ENCODE data around the gene DNAH6.

The DNAH6 gene

DNA sequence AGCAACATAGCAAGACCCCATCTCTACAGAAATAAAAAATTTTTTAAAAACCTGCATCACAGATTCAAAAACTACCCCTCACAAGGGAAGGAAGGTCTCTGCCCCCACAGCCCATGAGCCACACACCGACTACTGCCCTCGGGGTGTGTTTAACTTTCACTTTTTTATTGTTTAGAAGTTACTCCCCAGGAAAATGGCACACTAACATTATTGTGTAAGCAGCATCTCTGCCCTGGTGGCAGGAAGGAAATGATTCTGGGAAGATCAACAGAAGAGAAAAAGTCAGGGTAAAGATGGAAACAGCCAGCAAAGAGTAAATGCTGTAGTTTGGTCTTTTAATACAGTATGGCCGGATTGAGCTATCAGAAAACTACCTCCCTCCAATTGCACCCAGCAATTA lies 342.6 kb downstream of the DNAH6 start:
- no peaks in the 10 kb centered on the region for H3K36me3 ChIP-seq (ENCODE audit: low read length)
- H3K27me3 ChIP-seq (ENCODE audit: low read length): no peaks in the 10 kb centered on the region
- no peak overlapping the region for H3K4me3 ChIP-seq (ENCODE audit: insufficient read depth, low read length, poor library complexity, severe bottlenecking)
- H2AFZ ChIP-seq (ENCODE audit: low read depth, low read length, severe bottlenecking): no peak overlapping the region
- no peak overlapping the region for H3K4me2 ChIP-seq (ENCODE audit: low read depth, low read length, poor library complexity, severe bottlenecking)
- H3K27ac ChIP-seq (ENCODE audit: low read depth, low read length): no peak overlapping the region
- no peak overlapping the region for H3K9ac ChIP-seq (ENCODE audit: low read length)
- no peaks in the 10 kb centered on the region for H3K9me3 ChIP-seq (ENCODE audit: insufficient read depth, low read length)
- H3F3A ChIP-seq (ENCODE audit: insufficient read depth): no peaks in the 10 kb centered on the region
- no peaks in the 10 kb centered on the region for H3K9me2 ChIP-seq (replicated peaks; ENCODE audit: insufficient read depth, low read length)
- H3K79me2 ChIP-seq (ENCODE audit: insufficient read depth, low read length): no peaks in the 10 kb centered on the region
- no peaks in the 10 kb centered on the region for H4K20me1 ChIP-seq (ENCODE audit: low read depth, low read length)
- TF ChIP-seq, protein P1, sequence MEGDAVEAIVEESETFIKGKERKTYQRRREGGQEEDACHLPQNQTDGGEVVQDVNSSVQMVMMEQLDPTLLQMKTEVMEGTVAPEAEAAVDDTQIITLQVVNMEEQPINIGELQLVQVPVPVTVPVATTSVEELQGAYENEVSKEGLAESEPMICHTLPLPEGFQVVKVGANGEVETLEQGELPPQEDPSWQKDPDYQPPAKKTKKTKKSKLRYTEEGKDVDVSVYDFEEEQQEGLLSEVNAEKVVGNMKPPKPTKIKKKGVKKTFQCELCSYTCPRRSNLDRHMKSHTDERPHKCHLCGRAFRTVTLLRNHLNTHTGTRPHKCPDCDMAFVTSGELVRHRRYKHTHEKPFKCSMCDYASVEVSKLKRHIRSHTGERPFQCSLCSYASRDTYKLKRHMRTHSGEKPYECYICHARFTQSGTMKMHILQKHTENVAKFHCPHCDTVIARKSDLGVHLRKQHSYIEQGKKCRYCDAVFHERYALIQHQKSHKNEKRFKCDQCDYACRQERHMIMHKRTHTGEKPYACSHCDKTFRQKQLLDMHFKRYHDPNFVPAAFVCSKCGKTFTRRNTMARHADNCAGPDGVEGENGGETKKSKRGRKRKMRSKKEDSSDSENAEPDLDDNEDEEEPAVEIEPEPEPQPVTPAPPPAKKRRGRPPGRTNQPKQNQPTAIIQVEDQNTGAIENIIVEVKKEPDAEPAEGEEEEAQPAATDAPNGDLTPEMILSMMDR (IDR thresholded peaks at IDR 0.05; ENCODE audit: insufficient read depth, low read length, poor library complexity, severe bottlenecking): no peak
- no peak for TF ChIP-seq EZH2phosphoT487 (conservative IDR thresholded peaks at IDR 0.05; ENCODE audit: low read length)

DNA sequence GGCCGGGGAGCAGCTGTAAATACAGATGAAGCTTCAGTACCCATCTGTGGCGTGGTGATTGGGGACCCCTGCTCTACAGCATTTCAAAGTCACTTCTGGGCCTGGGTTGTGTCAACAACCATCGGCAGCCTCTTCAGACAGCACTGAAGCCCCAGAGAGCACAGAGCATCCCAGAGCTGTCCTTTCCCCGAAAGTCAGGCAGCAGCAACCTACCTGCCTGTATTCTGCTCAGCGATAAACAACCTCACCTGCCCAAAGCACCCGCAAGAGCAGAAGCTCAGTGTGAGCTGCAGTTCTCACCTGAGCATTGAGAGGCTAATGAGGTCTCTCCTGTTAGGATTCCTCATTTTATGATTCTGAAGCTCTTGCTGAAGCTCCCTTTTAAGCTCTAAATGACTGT lies 345.2 kb downstream of the DNAH6 start:
- no peak overlapping the region for H3K9ac ChIP-seq (ENCODE audit: low read length)
- no peak overlapping the region for H3K4me3 ChIP-seq (ENCODE audit: insufficient read depth, low read length, poor library complexity, severe bottlenecking)
- H3K4me2 ChIP-seq (ENCODE audit: low read depth, low read length, poor library complexity, severe bottlenecking): no peak overlapping the region
- H3K9me3 ChIP-seq (ENCODE audit: insufficient read depth, low read length): no peaks in the 10 kb centered on the region
- H3K27ac ChIP-seq (ENCODE audit: low read depth, low read length): no peak overlapping the region
- no peaks in the 10 kb centered on the region for H3K9me2 ChIP-seq (replicated peaks; ENCODE audit: insufficient read depth, low read length)
- no peak for TF ChIP-seq EZH2phosphoT487 (conservative IDR thresholded peaks at IDR 0.05; ENCODE audit: low read length)
- TF ChIP-seq, protein P1 (IDR thresholded peaks at IDR 0.05; ENCODE audit: insufficient read depth, low read length, poor library complexity, severe bottlenecking): no peak
- no peaks in the 10 kb centered on the region for H3K79me2 ChIP-seq (ENCODE audit: insufficient read depth, low read length)
- no peaks in the 10 kb centered on the region for H3F3A ChIP-seq (ENCODE audit: insufficient read depth)
- H3K36me3 ChIP-seq (ENCODE audit: low read length): no peaks in the 10 kb centered on the region
- no peaks in the 10 kb centered on the region for H4K20me1 ChIP-seq (ENCODE audit: low read depth, low read length)
- H3K27me3 ChIP-seq (ENCODE audit: low read length): no peaks in the 10 kb centered on the region
- no peak overlapping the region for H2AFZ ChIP-seq (ENCODE audit: low read depth, low read length, severe bottlenecking)

DNA sequence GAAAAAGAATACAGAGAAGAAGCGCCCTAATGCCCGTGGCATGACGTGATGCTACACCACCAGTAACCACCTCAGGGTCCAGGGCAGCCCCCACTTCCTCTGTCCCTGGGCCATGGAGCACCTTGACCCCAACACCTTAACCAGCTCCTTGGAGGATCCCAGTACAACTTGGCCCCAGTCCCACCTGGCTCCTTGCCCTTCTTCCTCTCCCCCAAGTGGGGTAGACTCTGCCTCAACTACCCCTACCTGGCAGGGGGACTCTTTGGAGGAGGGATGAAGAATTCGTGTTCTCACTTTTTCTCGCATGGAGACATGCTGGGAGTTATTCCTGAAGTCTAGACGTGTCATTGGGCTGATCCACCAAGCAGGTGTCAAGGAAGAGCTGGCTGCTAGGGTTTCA lies 345.7 kb downstream of the DNAH6 start:
- Histone ChIP-seq H3K36me3 (ENCODE audit: low read length) (no peaks in the 10 kb centered on the region), H3K9ac (ENCODE audit: low read length) (no peak overlapping the region), H3F3A (ENCODE audit: insufficient read depth) (no peaks in the 10 kb centered on the region), H3K4me3 (ENCODE audit: insufficient read depth, low read length, poor library complexity, severe bottlenecking) (no peak overlapping the region), H3K27me3 (ENCODE audit: low read length) (no peaks in the 10 kb centered on the region), H3K9me2 (replicated peaks; ENCODE audit: insufficient read depth, low read length) (no peaks in the 10 kb centered on the region), H3K9me3 (ENCODE audit: insufficient read depth, low read length) (no peaks in the 10 kb centered on the region), H3K79me2 (ENCODE audit: insufficient read depth, low read length) (no peaks in the 10 kb centered on the region), H4K20me1 (ENCODE audit: low read depth, low read length) (no peaks in the 10 kb centered on the region), H3K27ac (ENCODE audit: low read depth, low read length) (no peak overlapping the region), H2AFZ (ENCODE audit: low read depth, low read length, severe bottlenecking) (no peak overlapping the region), H3K4me2 (ENCODE audit: low read depth, low read length, poor library complexity, severe bottlenecking) (no peak overlapping the region)
- TF ChIP-seq, protein P1 (IDR thresholded peaks at IDR 0.05; ENCODE audit: insufficient read depth, low read length, poor library complexity, severe bottlenecking): no peak
- no peak for TF ChIP-seq EZH2phosphoT487 (conservative IDR thresholded peaks at IDR 0.05; ENCODE audit: low read length)
